ENCODE data around the gene VRK2. TPM values are rescaled to one million over a fixed set of nuclear protein-coding genes. Genes with fewer than 3 reads are reported as not detected.

Gene VRK2
- total RNA-seq, 1 experiment from 2014 or later, result 39.6 TPM

GRCh38 chr2:58063641-58064040, 17.0 kb downstream of the VRK2 start:
- ATAC-seq, result no peak
- ChIA-PET CTCF (no interaction called here), POLR2A (no interaction called here)
- no peak for TF ChIP-seq TCF7L2 (IDR thresholded peaks at IDR 0.05; ENCODE audit: low read depth, low read length)
- TF ChIP-seq SIN3A (IDR thresholded peaks at IDR 0.05; ENCODE audit: borderline replicate concordance, insufficient read depth, low read depth, low read length), result no peak
- TF ChIP-seq, protein P1, sequence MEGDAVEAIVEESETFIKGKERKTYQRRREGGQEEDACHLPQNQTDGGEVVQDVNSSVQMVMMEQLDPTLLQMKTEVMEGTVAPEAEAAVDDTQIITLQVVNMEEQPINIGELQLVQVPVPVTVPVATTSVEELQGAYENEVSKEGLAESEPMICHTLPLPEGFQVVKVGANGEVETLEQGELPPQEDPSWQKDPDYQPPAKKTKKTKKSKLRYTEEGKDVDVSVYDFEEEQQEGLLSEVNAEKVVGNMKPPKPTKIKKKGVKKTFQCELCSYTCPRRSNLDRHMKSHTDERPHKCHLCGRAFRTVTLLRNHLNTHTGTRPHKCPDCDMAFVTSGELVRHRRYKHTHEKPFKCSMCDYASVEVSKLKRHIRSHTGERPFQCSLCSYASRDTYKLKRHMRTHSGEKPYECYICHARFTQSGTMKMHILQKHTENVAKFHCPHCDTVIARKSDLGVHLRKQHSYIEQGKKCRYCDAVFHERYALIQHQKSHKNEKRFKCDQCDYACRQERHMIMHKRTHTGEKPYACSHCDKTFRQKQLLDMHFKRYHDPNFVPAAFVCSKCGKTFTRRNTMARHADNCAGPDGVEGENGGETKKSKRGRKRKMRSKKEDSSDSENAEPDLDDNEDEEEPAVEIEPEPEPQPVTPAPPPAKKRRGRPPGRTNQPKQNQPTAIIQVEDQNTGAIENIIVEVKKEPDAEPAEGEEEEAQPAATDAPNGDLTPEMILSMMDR (IDR thresholded peaks at IDR 0.05), result no peak
- TF ChIP-seq POLR2AphosphoS5 (IDR thresholded peaks at IDR 0.05; ENCODE audit: low read depth, low read length), result no peak
- TF ChIP-seq REST (IDR thresholded peaks at IDR 0.05; ENCODE audit: insufficient read depth in 1 of 2, low read depth in 2 of 2, low read length in 1 of 2), result no peak
- Histone ChIP-seq H3K27ac (ENCODE audit: low read length) (no peak overlapping the region), H3K27me3 (ENCODE audit: control insufficient read depth, insufficient read depth, low read length) (no peaks in the 10 kb centered on the region), H3K4me3 (ENCODE audit: low read depth in 2 of 2, low read length in 2 of 2) (no peak overlapping the region), H3K4me1 (ENCODE audit: control insufficient read depth, insufficient read depth, low read length) (no peaks in the 10 kb centered on the region), H3K36me3 (ENCODE audit: control insufficient read depth, insufficient read depth, low read length) (peaks cover 22% of the 10 kb centered on the region), H3K9me3 (ENCODE audit: control insufficient read depth, insufficient read depth, low read depth, low read length) (no peaks in the 10 kb centered on the region)
- intact Hi-C loops (cut with micrococcal nuclease; ENCODE audit: unreplicated experiment) (no loop called here), in situ Hi-C loops (cut with HindIII; ENCODE audit: low pct_unique_long_range_greater_than_20kb, low sequenced_read_pairs) (no loop called here)
- no peak for DNase-seq (ENCODE audit: low read depth, low spot score)
- no TSS peak for BruUV-seq (replicated peaks)

GRCh38 chr2:58064086-58064485, 17.5 kb downstream of the VRK2 start:
- TF ChIP-seq SIN3A (IDR thresholded peaks at IDR 0.05; ENCODE audit: borderline replicate concordance, insufficient read depth, low read depth, low read length), result no peak
- Histone ChIP-seq H3K36me3 (ENCODE audit: control insufficient read depth, insufficient read depth, low read length) (peaks cover 17% of the 10 kb centered on the region), H3K4me3 (ENCODE audit: low read depth in 2 of 2, low read length in 2 of 2) (no peak overlapping the region), H3K27ac (ENCODE audit: low read length) (no peak overlapping the region), H3K9me3 (ENCODE audit: control insufficient read depth, insufficient read depth, low read depth, low read length) (no peaks in the 10 kb centered on the region), H3K4me1 (ENCODE audit: control insufficient read depth, insufficient read depth, low read length) (no peaks in the 10 kb centered on the region), H3K27me3 (ENCODE audit: control insufficient read depth, insufficient read depth, low read length) (no peaks in the 10 kb centered on the region)
- ChIA-PET CTCF (no interaction called here), POLR2A (no interaction called here)
- ATAC-seq (no peak), DNase-seq (ENCODE audit: low read depth, low spot score) (no peak)
- intact Hi-C loops (cut with micrococcal nuclease; ENCODE audit: unreplicated experiment), result no loop called here
- in situ Hi-C loops (cut with HindIII; ENCODE audit: low pct_unique_long_range_greater_than_20kb, low sequenced_read_pairs), result no loop called here
- no TSS peak for BruUV-seq (replicated peaks)

- Histone ChIP-seq H3K4me1 (ENCODE audit: control insufficient read depth, insufficient read depth, low read length) (no peaks in the 10 kb centered on the region), H3K27ac (ENCODE audit: low read length) (no peak overlapping the region), H3K9me3 (ENCODE audit: control insufficient read depth, insufficient read depth, low read depth, low read length) (no peaks in the 10 kb centered on the region), H3K36me3 (ENCODE audit: control insufficient read depth, insufficient read depth, low read length) (peaks cover 7% of the 10 kb centered on the region; the same call in 1 of the 2 replicates), H3K4me3 (ENCODE audit: low read depth in 2 of 2, low read length in 2 of 2) (no peak overlapping the region), H3K27me3 (ENCODE audit: control insufficient read depth, insufficient read depth, low read length) (no peaks in the 10 kb centered on the region)
- no TSS peak for BruUV-seq (replicated peaks)
- in situ Hi-C loops (cut with HindIII; ENCODE audit: low pct_unique_long_range_greater_than_20kb, low sequenced_read_pairs) (no loop called here), intact Hi-C loops (cut with micrococcal nuclease; ENCODE audit: unreplicated experiment) (no loop called here)
- ChIA-PET POLR2A (no interaction called here), CTCF (no interaction called here)
- DNase-seq (ENCODE audit: low read depth, low spot score), result no peak
- TF ChIP-seq, protein P1 (IDR thresholded peaks at IDR 0.05), result no peak
- no peak for TF ChIP-seq SIN3A (IDR thresholded peaks at IDR 0.05; ENCODE audit: borderline replicate concordance, insufficient read depth, low read depth, low read length)
- TF ChIP-seq POLR2AphosphoS5 (IDR thresholded peaks at IDR 0.05; ENCODE audit: low read depth, low read length), result no peak
- TF ChIP-seq TCF7L2 (IDR thresholded peaks at IDR 0.05; ENCODE audit: low read depth, low read length), result no peak
- TF ChIP-seq REST (IDR thresholded peaks at IDR 0.05; ENCODE audit: insufficient read depth in 1 of 2, low read depth in 2 of 2, low read length in 1 of 2), result no peak
- no peak for ATAC-seq
Measured at GRCh38 chr2:58065248-58065647, 18.6 kb downstream of the VRK2 start.
